Left ventricle myocardium inferior (tissue), 1 donor: ENCODE data around the gene EML3. TPM values are rescaled to one million over a fixed set of nuclear protein-coding genes. Genes with fewer than 3 reads are reported as not detected.

Source experiments
- DNase-seq: peaks from one replicate; pipeline ENCODE4 v3.0.0-alpha.2; 2020
- H3K27ac ChIP-seq: fragments of 200-600 bp; replicated peaks from 2 replicates; pipeline ENCODE4 v1.8.0; 2021
- H3K27me3 ChIP-seq: fragments of 200-600 bp; 2 replicates; pipeline ENCODE4 v1.8.0; 2021; ENCODE audit warnings: low read depth
- H3K36me3 ChIP-seq: fragments of 200-600 bp; 2 replicates; pipeline ENCODE4 v1.8.0; 2021
- H3K4me1 ChIP-seq: fragments of 200-600 bp; 2 replicates; pipeline ENCODE4 v1.8.0; 2021
- H3K4me3 ChIP-seq: fragments of 200-600 bp; 2 replicates; pipeline ENCODE4 v1.8.0; 2021; ENCODE audit warnings: mild to moderate bottlenecking, moderate library complexity
- H3K9me3 ChIP-seq: fragments of 200-600 bp; replicated peaks from 2 replicates; pipeline ENCODE4 v1.8.0; 2021
- CTCF ChIP-seq: fragments of 200-600 bp; IDR thresholded peaks from 2 replicates; pipeline ENCODE4 v1.8.0; 2021; ENCODE audit warnings: antibody characterized with exemption, mild to moderate bottlenecking, borderline replicate concordance
- intact Hi-C: fragments of 100-400 bp; cut with micrococcal nuclease; formaldehyde crosslinking; loops from one replicate; pipeline ENCODE4 v1.11.0; 2022
- total RNA-seq: library from RNA; stranded (reverse); fragmentation: NEBNext Ultra II Directional; extraction: Animal tissue kit (Norgen Biotek cat#: 25700); gene quantifications from one replicate; pipeline ENCODE4 v1.2.1, GENCODE V29; 2021
- donor health status: DM: no; HTN: yes; CAD: no; lungs with severe emphysema.

The EML3 gene
- total RNA-seq, 1 donor from 2014 or later = 14.6 TPM

GRCh38 chr11:62645946-62646824 lies 33.6 kb upstream of the EML3 start, which contains the start of gene GANAB:
GANAB (minus strand) TSS chr11:62646613; CDS start chr11:62646599, 14 bp downstream.
- Histone ChIP-seq H3K27ac (peak within 1 kb of the TSS; percentile 97), H3K36me3 (peaks cover 51% of the 10 kb centered on the region), H3K9me3 (no peaks in the 10 kb centered on the region), H3K4me3 (peak within 1 kb of the TSS; percentile 97), H3K4me1 (peaks cover 50% of the 10 kb centered on the region), H3K27me3 (no peaks in the 10 kb centered on the region)
- DNase-seq = peak; percentile 99
- no peak for TF ChIP-seq CTCF
- intact Hi-C loops = no loop called here

- no peak for DNase-seq
- Histone ChIP-seq H3K36me3 (peaks cover 51% of the 10 kb centered on the region), H3K27ac (peak overlapping the region; percentile 97), H3K27me3 (no peaks in the 10 kb centered on the region), H3K4me3 (peak overlapping the region; percentile 97), H3K9me3 (no peaks in the 10 kb centered on the region), H3K4me1 (peaks cover 52% of the 10 kb centered on the region)
- TF ChIP-seq CTCF = no peak
- intact Hi-C loops = no loop called here
Observed at GRCh38 chr11:62645671-62645945, 33.0 kb upstream of the EML3 start.

- Histone ChIP-seq H3K36me3 (peaks cover 50% of the 10 kb centered on the region), H3K4me3 (no peak overlapping the region), H3K27ac (no peak overlapping the region), H3K27me3 (no peaks in the 10 kb centered on the region), H3K4me1 (peaks cover 56% of the 10 kb centered on the region), H3K9me3 (no peaks in the 10 kb centered on the region)
- intact Hi-C loops = no loop called here
- TF ChIP-seq CTCF = no peak
- DNase-seq = no peak
Observed at GRCh38 chr11:62644220-62644619, 31.6 kb upstream of the EML3 start.

GRCh38 chr11:62632492-62632891 lies 19.9 kb upstream of the EML3 start:
- H3K36me3 ChIP-seq = peaks cover 100% of the 10 kb centered on the region
- no peaks in the 10 kb centered on the region for H3K27me3 ChIP-seq
- no peaks in the 10 kb centered on the region for H3K4me1 ChIP-seq
- H3K4me3 ChIP-seq = no peak overlapping the region
- H3K27ac ChIP-seq = no peak overlapping the region
- no peak for TF ChIP-seq CTCF
- intact Hi-C loops = no loop called here
- no peaks in the 10 kb centered on the region for H3K9me3 ChIP-seq
- DNase-seq = no peak

GRCh38 chr11:62627713-62628112 lies 15.1 kb upstream of the EML3 start:
- no peak for DNase-seq
- H3K4me1 ChIP-seq = peaks cover under 1% of the 10 kb centered on the region
- peaks cover 78% of the 10 kb centered on the region for H3K36me3 ChIP-seq
- no peak overlapping the region for H3K27ac ChIP-seq
- H3K27me3 ChIP-seq = no peaks in the 10 kb centered on the region
- H3K4me3 ChIP-seq = no peak overlapping the region
- intact Hi-C loops = no loop called here
- no peak for TF ChIP-seq CTCF
- no peaks in the 10 kb centered on the region for H3K9me3 ChIP-seq
